Measurements from ENCODE around the gene MRPS10. TPM values are rescaled to one million over a fixed set of nuclear protein-coding genes. Genes with fewer than 3 reads are reported as not detected.
"Not testable (repeated sequence)": the region's sequence is repeated elsewhere in the genome, so short reads cannot be mapped to it uniquely, and the experiment has no call there.

The MRPS10 gene
- total and polyA plus RNA-seq, 10 of the 15 experiments (the other 5 are each of a cell fraction or from before 2014, with no cell fraction given) = 28.5 to 83.3 (median 52.8) TPM

- TF ChIP-seq ATF2 (IDR thresholded peaks at IDR 0.05; ENCODE audit: low read length) (no peak), PBX3 (IDR thresholded peaks at IDR 0.05; ENCODE audit: insufficient replicate concordance, low read depth, low read length) (no peak)
Observed at GRCh38 chr6:42203183-42203582, 14.5 kb downstream of the MRPS10 start (continued).

GRCh38 chr6:42202131-42202915, 15.3 kb downstream of the MRPS10 start:
- in situ Hi-C loops (cut with MboI); H3K4me1 ChIP-seq (ENCODE audit: control insufficient read depth, insufficient read depth, low read length); H2AFZ ChIP-seq (ENCODE audit: control insufficient read depth, low read depth, low read length); H3K4me3 ChIP-seq; FAIRE-seq; H3K79me2 ChIP-seq (ENCODE audit: control insufficient read depth, insufficient read depth, low read length); H3K27me3 ChIP-seq (replicated peaks in 1 of 2; ENCODE audit: control insufficient read depth in 2 of 2, insufficient read depth in 2 of 2, low read length in 1 of 2); intact Hi-C loops (cut with micrococcal nuclease; ENCODE audit: unreplicated experiment); H3K9ac ChIP-seq (ENCODE audit: control insufficient read depth, insufficient read depth, low read length); DNase-seq (ENCODE audit: low read depth, low spot score); BruUV-seq (replicated peaks); ATAC-seq; RAD21 ChIA-PET (ENCODE audit: unreplicated experiment); H3K9me3 ChIP-seq (replicated peaks; ENCODE audit: control insufficient read depth, insufficient read depth, low read length); H3K4me2 ChIP-seq (ENCODE audit: control insufficient read depth, insufficient read depth); H3K27ac ChIP-seq (ENCODE audit: control insufficient read depth, insufficient read depth); H4K20me1 ChIP-seq (ENCODE audit: control insufficient read depth, insufficient read depth): not testable (repeated sequence)
- H3K36me3 ChIP-seq (ENCODE audit: control insufficient read depth in 2 of 2, insufficient read depth in 2 of 2, low read length in 1 of 2) = peaks cover 0 to 11% of the 10 kb centered on the region in 2 experiments; a peak in 1 of 4 replicates
- SMC1A ChIA-PET (ENCODE audit: uncharacterized antibody, unreplicated experiment) = interaction anchor here (0.6 to 1.9 kb wide), 8 partner anchors 8 to 327 kb away, joined by 3 to 6 read pairs (median 4); no protein-coding TSS in a partner anchor
- POLR2A ChIA-PET = interaction anchor here (0.6 kb wide), 1 partner anchor 548 kb away, joined by 4 read pairs; no protein-coding TSS in a partner anchor
- CTCF ChIA-PET = interaction anchor here (1.6 kb wide), 1 partner anchor 12 kb away, joined by 8 read pairs; no protein-coding TSS in a partner anchor
- 91% methylated on average over 13 of the region's 13 CpGs for WGBS (ENCODE audit: insufficient coverage, insufficient replicate concordance, low lambda C conversion rate, missing lambda C conversion rate)

Data from GM12878 (cell line).